GM12865 (cell line): ENCODE measurements around the gene ZNF646.
A peak's percentile ranks its signal among the peaks of the same experiment; 100 is the strongest.

Experiments used
- DNase-seq: peaks from one replicate; pipeline ENCODE4 v3.0.0; 2010; ENCODE audit warnings: low read depth
- H3K4me3 ChIP-seq: 2 replicates; pipeline ENCODE4 v1.5.1; 2011; ENCODE audit warnings: mild to moderate bottlenecking, low read depth, low read length, control low read depth
- TF ChIP-seq, protein P1 (sequence below): IDR thresholded peaks from 2 replicates; pipeline ENCODE4 v1.5.1; 2011; ENCODE audit warnings: low read length, control low read depth, low read depth, inconsistent platforms; ENCODE audit not compliant: insufficient read depth; ENCODE audit errors: missing control alignments

ZNF646 gene

DNA sequence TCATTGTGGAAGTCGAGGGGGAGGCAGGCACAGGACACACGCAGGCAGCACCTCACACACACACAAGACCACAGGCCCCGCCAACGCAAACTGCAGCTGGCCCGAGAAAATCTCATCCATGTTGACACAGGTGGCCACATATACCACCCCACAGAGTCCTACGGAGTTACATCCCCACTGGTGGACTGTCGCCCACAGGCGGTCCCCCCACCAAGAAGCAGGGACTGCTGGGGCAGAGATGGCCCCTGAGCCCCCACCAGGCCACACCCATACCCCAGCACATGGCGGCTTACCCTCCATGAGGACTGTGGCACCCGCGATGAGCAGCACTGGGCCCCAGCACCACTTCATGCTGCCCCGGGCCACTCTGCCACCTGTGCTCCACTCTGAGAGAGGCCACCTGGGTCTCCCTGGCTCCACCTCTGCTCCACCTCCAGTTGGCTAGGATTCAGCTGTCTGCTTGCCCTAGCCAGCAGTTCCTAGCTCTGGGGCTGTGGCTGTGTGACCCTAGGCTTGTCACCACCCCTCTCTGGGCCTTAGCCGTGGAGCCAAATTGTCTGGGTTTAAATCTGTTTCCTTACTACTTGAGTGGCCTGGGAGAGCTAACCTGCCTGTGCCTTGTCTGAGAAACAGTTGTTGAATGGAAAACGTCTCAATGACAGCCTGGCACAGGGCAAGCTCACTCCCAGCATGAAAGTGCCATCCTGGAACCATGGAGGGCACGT, 14.4 kb downstream of the ZNF646 start, which contains the start of gene PRSS53:
PRSS53 (minus strand) TSS at position 485 of the 725 bp plus-strand sequence; CDS start at position 351, 134 bp downstream.
- TF ChIP-seq, protein P1, sequence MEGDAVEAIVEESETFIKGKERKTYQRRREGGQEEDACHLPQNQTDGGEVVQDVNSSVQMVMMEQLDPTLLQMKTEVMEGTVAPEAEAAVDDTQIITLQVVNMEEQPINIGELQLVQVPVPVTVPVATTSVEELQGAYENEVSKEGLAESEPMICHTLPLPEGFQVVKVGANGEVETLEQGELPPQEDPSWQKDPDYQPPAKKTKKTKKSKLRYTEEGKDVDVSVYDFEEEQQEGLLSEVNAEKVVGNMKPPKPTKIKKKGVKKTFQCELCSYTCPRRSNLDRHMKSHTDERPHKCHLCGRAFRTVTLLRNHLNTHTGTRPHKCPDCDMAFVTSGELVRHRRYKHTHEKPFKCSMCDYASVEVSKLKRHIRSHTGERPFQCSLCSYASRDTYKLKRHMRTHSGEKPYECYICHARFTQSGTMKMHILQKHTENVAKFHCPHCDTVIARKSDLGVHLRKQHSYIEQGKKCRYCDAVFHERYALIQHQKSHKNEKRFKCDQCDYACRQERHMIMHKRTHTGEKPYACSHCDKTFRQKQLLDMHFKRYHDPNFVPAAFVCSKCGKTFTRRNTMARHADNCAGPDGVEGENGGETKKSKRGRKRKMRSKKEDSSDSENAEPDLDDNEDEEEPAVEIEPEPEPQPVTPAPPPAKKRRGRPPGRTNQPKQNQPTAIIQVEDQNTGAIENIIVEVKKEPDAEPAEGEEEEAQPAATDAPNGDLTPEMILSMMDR: no peak
- no peak within 1 kb of the TSS for H3K4me3 ChIP-seq
- no peak for DNase-seq

DNA sequence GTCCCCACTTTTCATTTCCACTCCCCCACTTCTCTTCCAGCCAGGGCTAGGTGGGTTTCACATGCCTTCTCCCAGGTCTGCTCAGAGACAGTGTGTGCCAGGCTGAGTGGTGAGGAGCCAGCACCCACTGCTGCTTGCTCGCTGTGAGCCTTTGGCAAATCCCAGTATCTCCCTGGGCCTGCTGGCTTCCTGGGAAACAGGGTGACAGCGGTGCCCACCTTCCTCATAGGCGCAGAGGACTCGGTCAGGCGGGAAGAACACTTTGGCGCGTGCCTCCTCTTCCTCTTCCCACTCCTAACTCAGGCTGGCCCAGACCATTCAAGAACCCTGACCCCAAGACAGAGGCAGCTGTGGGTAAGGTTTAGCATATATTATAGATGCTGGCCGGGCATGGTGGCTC, 15.0 kb downstream of the ZNF646 start:
- DNase-seq: no peak
- no peak overlapping the region for H3K4me3 ChIP-seq
- TF ChIP-seq, protein P1: no peak

DNA sequence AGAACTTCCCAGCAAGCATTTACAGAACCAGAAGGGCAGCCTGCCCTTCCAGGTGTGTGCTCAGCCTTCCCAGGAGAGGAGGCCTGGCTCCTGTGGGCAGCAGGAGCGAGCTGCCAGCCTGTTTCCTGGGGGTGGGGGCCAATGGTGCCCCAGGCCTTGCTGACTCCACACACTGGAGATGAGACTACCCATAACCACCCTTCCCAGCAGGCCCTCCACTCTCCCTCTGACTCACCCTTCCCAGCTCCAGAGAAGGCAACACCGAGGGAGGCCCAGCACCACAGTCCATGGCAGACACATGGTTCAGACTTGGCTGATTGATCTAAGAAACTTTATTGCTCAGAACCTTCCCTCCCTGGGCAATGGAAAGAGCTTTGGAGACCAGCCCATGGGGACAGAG, 16.3 kb downstream of the ZNF646 start:
- no peak for DNase-seq
- TF ChIP-seq, protein P1: no peak
- H3K4me3 ChIP-seq: no peak overlapping the region

DNA sequence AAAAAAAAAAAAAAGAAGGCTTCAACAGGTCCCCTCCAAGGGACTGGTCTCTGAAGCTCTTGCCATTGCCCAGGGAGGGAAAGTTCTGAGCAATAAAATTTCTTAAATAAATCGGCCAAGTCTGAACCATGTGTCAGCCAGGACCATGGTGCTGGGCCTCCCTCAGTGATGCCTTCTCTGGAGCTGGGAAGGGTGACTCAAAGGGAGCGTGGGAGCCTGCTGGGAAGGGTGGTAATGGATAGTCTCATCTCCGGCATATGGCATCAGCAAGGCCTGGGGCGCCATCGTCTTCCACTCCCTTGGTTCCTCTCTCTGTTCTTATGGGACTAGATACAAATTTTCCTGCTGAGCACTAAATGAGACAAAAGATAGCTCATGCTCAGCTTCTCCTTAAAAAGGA, 18.1 kb downstream of the ZNF646 start:
- no peak overlapping the region for H3K4me3 ChIP-seq
- no peak for DNase-seq
- TF ChIP-seq, protein P1: no peak

DNA sequence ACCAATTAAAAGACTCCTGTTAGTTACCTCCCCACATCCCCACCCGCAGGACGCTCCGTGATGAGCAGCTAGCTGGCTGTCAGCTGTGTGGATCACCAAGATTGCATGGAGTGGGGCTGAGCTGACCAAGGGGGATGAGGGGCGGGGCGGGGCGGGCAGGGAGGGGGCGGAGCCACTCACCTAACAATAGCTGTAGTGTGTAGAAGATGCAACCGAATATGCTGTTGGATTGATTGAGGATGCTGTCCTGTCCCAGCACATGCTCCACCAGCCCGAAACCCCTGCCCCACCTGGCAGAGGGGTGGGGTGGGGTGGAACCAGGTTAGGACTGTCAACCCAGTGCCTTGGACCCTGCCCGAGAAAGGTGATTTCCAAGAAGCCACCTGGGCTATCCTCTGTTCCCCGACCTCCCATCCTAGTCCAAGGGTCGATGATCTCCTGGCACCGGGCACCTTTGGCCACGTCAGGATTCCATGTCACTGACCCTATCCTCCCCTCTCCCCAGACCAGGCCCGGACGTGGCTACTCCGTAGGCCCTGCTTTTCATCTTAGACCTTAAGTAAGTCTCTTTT, 19.0 kb downstream of the ZNF646 start:
- DNase-seq: no peak
- TF ChIP-seq, protein P1: no peak
- H3K4me3 ChIP-seq: peak overlapping the region; percentile 100

DNA sequence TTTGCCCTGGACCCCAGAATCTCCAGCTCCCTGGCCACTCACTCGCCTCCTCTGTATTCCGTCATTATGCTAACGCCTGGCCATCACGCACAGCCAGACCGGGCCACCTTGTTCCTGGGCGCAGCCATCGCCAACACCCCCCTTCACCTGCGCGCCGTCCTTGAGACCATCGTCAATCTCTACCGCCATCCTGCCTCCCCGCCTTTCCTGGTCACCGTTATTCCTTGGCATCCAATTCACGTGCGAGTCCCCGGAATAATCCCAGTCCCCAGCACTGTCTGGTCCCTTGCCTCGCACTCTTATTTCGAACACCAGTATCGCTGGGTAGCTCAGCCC, 19.8 kb downstream of the ZNF646 start:
- peak overlapping the region; percentile 100 for H3K4me3 ChIP-seq
- DNase-seq: no peak
- TF ChIP-seq, protein P1: no peak
